ENCODE results near the gene PAK1.
A peak's percentile ranks its signal among the peaks of the same experiment; 100 is the strongest.
"Not testable (repeated sequence)": the region's sequence is repeated elsewhere in the genome, so short reads cannot be mapped to it uniquely, and the experiment has no call there.

PAK1 gene

DNA sequence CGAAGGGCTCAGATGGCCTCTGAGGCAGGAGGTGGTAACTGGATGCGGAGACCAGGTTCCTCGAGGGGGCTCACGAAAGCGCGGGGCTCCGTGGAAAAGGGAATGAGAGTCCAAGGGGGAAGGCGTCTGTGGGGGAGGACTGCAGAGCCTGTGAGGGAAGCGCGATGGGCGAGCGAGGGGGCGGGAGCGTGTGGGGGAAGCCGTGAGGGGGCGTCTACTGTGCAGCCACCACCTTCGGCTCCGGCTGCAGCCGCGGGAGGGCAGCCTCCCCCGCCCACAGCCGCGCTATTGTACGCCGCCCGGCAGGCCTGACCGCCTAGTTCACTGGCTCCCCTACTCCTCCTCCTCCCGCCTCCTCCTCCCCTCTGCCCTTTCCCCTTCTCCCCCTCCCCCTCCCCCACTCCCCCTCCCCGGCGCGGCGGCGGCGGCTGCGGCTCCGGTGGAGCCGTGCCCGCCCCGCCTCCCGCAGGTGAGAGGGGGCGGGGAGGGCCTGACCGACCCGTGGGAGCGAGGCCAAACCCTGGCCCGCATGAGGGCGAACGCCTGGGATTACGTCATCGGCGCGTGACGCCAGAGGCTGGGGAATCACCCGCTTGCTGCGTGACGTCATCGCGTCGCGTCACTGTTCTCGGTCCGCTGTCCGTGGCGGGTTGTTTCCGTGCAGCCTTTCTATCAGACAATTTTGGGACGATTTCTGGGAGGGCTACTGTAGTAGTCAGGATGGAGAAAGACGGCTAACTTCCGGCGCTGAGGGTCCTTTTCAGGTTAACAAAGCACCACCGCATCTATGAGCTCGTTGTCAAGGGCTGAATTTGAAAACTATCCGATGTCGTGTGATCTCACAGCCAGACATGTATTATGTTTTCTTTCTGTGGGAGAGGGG is at the start of gene PAK1:
PAK1 (minus strand) TSS at position 294 of the 883 bp plus-strand sequence. CDS start 81,574 bp downstream, outside the sequence.
- peak; percentile 90 to 95 for DNase-seq

GRCh38 chr11:77522215-77522614 is 48.3 kb upstream of the PAK1 start:
- DNase-seq, result no peak

DNA sequence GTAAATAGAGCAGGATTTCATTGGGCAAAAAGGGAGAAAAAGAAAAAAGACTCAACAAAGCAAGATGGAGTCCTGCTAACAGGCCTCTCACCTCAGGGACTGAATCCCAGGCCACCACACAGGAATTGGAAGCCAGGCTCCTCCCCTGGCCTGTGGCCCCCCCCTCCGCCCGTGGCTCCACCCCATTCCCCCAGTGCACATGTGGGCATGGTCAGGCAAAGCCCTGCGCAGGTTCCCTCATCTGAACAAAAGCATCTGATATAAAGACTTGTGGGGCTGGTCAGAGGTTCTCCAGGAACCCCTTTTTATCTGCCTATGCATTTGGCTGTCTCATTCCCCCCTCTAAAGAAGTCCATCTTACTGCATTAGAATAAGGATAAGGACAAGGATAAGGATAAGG is 46.0 kb upstream of the PAK1 start:
- no peak for DNase-seq

DNA sequence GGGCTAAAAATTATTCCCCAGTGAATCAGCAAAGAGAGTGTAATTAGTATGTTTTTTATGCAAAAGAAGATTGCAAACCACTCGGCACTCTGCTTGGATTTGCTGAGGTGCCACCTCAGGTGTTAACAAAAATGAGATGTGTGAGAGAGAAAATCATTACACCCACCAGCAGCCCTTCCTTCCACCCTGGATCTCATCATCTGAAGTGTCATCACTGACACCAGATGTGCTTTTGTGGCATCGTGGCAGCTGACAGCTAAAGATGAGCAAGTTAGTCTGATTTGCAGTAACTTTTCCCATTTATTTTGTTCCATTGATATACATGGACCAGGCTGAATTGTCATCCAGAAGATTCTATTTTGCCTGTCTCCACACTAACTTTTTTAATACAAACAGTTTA is 44.6 kb upstream of the PAK1 start:
- DNase-seq, result no peak

DNA sequence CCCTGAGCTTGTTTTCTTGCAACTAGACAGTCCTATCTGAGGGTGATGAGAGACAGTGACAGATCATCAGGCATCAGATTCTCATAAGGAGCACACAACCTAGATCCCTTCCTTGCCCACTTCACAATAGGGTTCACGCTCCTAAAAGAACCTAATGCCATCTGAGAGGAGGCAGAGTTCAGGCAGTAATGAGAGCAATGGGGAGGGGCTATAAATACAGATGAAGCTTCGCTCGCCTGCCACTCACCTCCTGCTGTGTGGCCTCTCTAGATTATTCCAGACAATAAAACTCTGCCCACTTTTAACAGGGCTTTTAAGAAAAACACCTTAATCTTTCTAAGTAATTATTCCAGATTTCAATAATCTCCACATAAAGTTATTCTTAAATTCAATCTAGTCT is 43.9 kb upstream of the PAK1 start:
- no peak for DNase-seq

DNA sequence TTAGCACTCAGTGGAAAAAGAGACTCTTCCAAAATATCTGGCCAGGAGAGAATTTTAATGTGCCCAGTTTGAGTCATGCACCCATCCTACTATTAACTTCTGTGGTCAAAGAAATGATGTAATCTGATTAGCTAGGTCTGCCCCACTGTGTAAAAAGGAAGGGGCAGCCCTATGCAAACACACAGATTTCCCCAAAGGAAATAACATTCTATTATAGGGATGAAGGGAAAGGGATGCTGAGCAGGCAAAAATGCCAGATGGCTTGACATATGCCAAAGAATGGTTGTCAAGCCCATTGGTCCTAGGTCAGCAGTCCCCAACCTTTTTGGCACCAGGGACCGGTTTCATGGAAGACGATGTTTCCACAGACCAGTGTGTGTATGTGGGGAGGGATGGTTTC is 43.3 kb upstream of the PAK1 start:
- DNase-seq, result no peak

GRCh38 chr11:77515483-77515882 is 41.6 kb upstream of the PAK1 start:
- no peak for DNase-seq

DNA sequence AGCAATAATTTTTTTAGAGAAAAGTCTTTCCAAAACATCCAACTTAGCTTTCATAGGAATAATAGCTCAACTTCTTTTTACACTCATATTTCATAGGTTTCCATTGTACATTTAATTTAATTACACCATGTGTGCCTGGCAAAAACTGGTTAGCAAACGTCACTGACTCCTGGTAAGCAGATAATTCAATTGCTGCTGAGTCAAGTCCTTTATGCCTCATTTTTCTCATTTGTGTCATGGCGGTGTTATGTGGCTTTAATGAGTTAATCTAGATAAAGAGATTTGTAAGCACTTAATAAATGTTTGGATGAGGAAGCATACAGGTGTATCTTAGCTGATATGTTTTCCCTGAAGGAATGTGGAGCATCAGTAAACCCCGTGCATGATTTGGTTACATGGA is 41.2 kb upstream of the PAK1 start:
- no peak for DNase-seq

GRCh38 chr11:77512092-77512491 is 38.2 kb upstream of the PAK1 start:
- no peak for DNase-seq

GRCh38 chr11:77510851-77511250 is 37.0 kb upstream of the PAK1 start:
- no peak for DNase-seq

DNA sequence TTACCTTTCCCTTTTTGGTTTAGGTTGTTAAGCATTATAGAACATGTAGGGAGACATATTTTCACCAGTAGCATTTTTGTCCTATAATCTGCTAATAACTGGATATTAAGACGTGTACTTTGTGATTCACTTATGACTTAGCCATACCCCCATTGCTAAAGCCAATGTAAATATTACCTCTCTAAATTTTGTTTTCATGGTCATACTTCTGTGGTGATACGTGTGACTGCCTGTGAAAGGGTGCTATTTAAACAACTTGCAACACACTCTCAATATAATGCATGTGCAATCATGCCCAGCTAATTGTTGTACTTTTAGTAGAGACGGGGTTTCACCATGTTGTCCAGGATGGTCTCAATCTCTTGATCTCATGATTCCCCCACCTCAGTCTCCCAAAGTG is 36.2 kb upstream of the PAK1 start:
- no peak for DNase-seq

GRCh38 chr11:77508019-77508418 is 34.1 kb upstream of the PAK1 start:
- DNase-seq, result no peak

GRCh38 chr11:77506857-77507256 is 33.0 kb upstream of the PAK1 start:
- no peak for DNase-seq

DNA sequence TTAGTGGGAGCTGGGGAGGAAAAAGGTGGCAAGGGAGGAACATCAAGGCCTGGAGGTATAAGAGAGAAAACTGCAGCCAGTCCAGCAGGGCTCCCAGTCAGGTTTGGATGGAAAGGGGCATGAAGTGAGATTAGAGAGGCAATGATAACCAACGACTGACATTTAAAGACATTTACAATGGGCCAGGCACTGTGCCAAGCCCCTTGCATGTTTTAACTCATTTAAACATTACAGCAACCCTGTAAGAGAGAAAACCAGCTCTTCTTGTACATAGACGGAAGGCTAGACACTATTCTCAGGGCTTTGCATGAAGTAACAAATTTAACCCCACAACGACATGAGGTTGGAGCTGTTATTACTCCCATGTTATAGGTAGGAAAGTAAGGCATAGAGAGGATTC is 32.1 kb upstream of the PAK1 start:
- no peak for DNase-seq

- DNase-seq, result no peak
Observed at GRCh38 chr11:77503006-77503405, 29.1 kb upstream of the PAK1 start.

- no peak for DNase-seq
Observed at GRCh38 chr11:77502346-77502905, 28.5 kb upstream of the PAK1 start.

DNA sequence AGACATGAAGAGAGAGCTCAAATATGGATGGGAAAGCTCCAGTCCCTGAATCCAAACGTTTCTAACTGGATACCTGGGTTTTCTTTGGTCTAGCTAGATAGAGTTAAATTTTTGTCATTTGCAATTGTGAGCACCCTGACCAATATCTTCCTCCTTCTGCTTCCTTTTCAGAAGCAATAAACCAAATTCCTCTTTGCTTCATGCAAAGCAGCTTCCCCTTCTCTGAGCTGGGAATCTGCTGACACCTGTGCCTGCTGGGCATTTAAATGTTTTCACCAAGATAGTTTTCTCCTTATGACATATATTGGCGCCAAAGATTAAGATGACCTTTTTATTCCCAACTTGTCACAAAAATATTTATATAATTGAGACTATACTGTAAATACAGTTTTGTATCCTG is 27.9 kb upstream of the PAK1 start:
- DNase-seq, result no peak

DNA sequence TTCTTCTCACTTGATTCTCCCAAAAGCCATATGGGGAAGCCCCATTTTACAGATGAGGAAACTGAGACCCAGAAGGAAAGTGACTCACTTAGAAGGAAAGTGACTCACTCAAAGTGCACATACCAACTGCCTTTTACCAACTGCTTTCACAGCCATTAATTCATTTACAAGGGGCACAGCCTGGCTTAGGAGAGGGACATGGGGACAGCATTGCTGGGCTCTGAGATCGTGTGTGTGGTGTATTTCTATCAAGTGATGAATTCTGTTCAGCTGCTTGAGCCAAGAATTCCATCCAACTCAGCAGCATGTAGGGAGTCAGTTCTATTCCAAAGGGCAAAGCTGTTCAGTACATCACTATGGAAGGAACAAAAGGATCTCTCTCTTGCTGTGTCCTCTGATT is 23.5 kb upstream of the PAK1 start:
- DNase-seq, result no peak

- DNase-seq, result no peak
Observed at GRCh38 chr11:77495526-77495925, 21.6 kb upstream of the PAK1 start.

- DNase-seq, result not testable (repeated sequence)
Observed at GRCh38 chr11:77490035-77490434, 16.1 kb upstream of the PAK1 start.

DNA sequence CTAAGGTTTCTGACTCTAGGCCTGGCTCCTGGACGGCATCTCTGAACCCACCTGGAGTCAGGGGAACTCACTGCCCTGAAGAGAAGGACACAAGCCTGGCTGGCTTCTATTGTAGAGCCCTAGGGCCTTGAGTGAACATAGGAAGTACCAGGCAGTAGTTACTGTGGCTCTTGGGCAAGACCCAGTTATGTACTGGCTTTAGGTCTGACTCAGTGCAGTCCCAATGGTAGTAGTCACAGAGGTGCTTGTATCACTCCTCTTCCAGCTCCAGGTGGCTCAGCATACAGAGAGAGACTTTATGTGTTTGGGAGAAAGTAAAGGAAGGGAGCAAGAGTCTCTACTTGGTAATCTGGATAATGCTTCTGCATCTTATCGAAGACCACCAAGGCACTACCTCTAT is 13.9 kb upstream of the PAK1 start:
- no peak for DNase-seq

- DNase-seq, result no peak
Observed at GRCh38 chr11:77479746-77480352, 6.0 kb upstream of the PAK1 start.

DNA sequence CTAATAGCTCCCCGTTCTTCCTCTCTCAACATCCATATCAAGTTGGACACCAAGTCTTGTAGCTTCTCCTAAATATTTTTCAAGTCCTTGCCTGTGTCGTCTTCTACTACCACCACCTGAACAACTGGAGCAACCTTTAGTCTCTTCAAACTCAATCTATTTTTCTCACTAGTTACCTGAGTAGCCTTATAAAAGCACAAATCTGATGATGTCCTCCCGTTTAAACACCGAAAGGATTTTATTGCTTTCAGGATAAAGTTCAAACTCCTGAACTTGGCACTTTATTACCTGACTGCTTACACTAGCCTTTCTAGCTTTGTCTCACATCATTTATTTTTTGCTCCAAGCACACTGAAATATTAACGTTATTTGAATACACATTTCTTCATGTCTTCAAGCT is 1.3 kb upstream of the PAK1 start:
- no peak for DNase-seq

GRCh38 chr11:77474684-77475060 is 778 bp upstream of the PAK1 start:
- DNase-seq, result no peak

All from NCI-H1930 (cell line).